SK-N-SH treated with all-trans-retinoic acid at 6 μM for 48 hours (cell line): ENCODE results near the gene PRR23E.

Experiments used
- ATAC-seq: fragments of 200-7000 bp; cut with Tn5 transposase; 3 replicates; pipeline ENCODE4 v1.9.1; 2020; ENCODE audit warnings: mild to moderate bottlenecking, moderate library complexity
- BACH2 ChIP-seq: fragments of 250-450 bp; sonication (Bioruptor Pico); IDR thresholded peaks from 2 replicates; pipeline ENCODE4 v1.9.0; 2021; ENCODE audit warnings: mild to moderate bottlenecking, borderline replicate concordance
- CSDC2 ChIP-seq: fragments of 250-450 bp; sonication (Bioruptor Pico); IDR thresholded peaks from 2 replicates; pipeline ENCODE4 v1.5.0; 2020; ENCODE audit warnings: mild to moderate bottlenecking, moderate library complexity
- ESRRG ChIP-seq: fragments of 250-450 bp; sonication (Bioruptor Pico); IDR thresholded peaks from 2 replicates; pipeline ENCODE4 v1.6.1; 2021; ENCODE audit warnings: mild to moderate bottlenecking
- GLIS3 ChIP-seq: fragments of 250-450 bp; sonication (Bioruptor Pico); IDR thresholded peaks from 2 replicates; pipeline ENCODE4 v1.5.0; 2020; ENCODE audit warnings: mild to moderate bottlenecking, moderate library complexity
- ISL1 ChIP-seq: fragments of 250-450 bp; sonication (Bioruptor Pico); IDR thresholded peaks from 2 replicates; pipeline ENCODE4 v2.1.2; 2022; ENCODE audit warnings: mild to moderate bottlenecking, moderate library complexity
- OSR1 ChIP-seq: fragments of 250-450 bp; sonication (Bioruptor Pico); IDR thresholded peaks from 2 replicates; pipeline ENCODE4 v1.8.0; 2022; ENCODE audit warnings: moderate library complexity, mild to moderate bottlenecking, inconsistent platforms
- PPARA ChIP-seq: fragments of 250-450 bp; sonication (Bioruptor Pico); IDR thresholded peaks from 2 replicates; pipeline ENCODE4 v1.5.0; 2020; ENCODE audit warnings: mild to moderate bottlenecking, borderline replicate concordance
- RARB ChIP-seq: fragments of 250-450 bp; sonication (Bioruptor Pico); IDR thresholded peaks from 2 replicates; pipeline ENCODE4 v1.8.0; 2021; ENCODE audit warnings: mild to moderate bottlenecking, moderate library complexity
- SNAI2 ChIP-seq: fragments of 250-450 bp; sonication (Bioruptor Pico); IDR thresholded peaks from 2 replicates; pipeline ENCODE4 v1.5.0; 2020; ENCODE audit warnings: mild to moderate bottlenecking, moderate library complexity
- TCF4 ChIP-seq: fragments of 250-450 bp; sonication (Bioruptor Pico); IDR thresholded peaks from 2 replicates; pipeline ENCODE4 v1.8.0; 2021; ENCODE audit warnings: mild to moderate bottlenecking, moderate library complexity, borderline replicate concordance
- TOX ChIP-seq: fragments of 250-450 bp; sonication (Bioruptor Pico); IDR thresholded peaks from 2 replicates; pipeline ENCODE4 v1.8.0; 2021; ENCODE audit warnings: mild to moderate bottlenecking, moderate library complexity, borderline replicate concordance
- ZC3H10 ChIP-seq: fragments of 250-450 bp; sonication (Bioruptor Pico); IDR thresholded peaks from 2 replicates; pipeline ENCODE4 v1.5.1; 2021; ENCODE audit warnings: mild to moderate bottlenecking, moderate library complexity
- ZFP3 ChIP-seq: fragments of 250-450 bp; sonication (Bioruptor Pico); IDR thresholded peaks from 2 replicates; pipeline ENCODE4 v1.5.0; 2020; ENCODE audit warnings: mild to moderate bottlenecking, moderate library complexity
- ZFP30 ChIP-seq: fragments of 450-650 bp; formaldehyde crosslinking; IDR thresholded peaks from 2 replicates; pipeline ENCODE4 v1.5.0; 2022; ENCODE audit warnings: mild to moderate bottlenecking, moderate library complexity
- ZNF565 ChIP-seq: fragments of 450-650 bp; formaldehyde crosslinking; conservative IDR thresholded peaks from 2 replicates; pipeline ENCODE4 v1.5.0; 2020; ENCODE audit warnings: low read depth, mild to moderate bottlenecking, moderate library complexity
- ZNF70 ChIP-seq: fragments of 450-650 bp; formaldehyde crosslinking; IDR thresholded peaks from 2 replicates; pipeline ENCODE4 v1.5.0; 2020; ENCODE audit warnings: mild to moderate bottlenecking, moderate library complexity
- ZNF8 ChIP-seq: fragments of 450-650 bp; formaldehyde crosslinking; IDR thresholded peaks from 2 replicates; pipeline ENCODE4 v1.5.0; 2020; ENCODE audit warnings: mild to moderate bottlenecking, moderate library complexity
- TF ChIP-seq, protein P1 (sequence below): fragments of 250-450 bp; sonication (Bioruptor Pico); IDR thresholded peaks from 2 replicates; pipeline ENCODE4 v1.5.0; 2020; ENCODE audit warnings: mild to moderate bottlenecking, moderate library complexity
- TF ChIP-seq, protein P2 (sequence below): fragments of 250-450 bp; sonication (Bioruptor Pico); IDR thresholded peaks from 2 replicates; pipeline ENCODE4 v1.5.1; 2020; ENCODE audit warnings: low read depth, mild to moderate bottlenecking, moderate library complexity
- TF ChIP-seq, protein P3 (sequence below): fragments of 250-450 bp; sonication (Bioruptor Pico); IDR thresholded peaks from 2 replicates; pipeline ENCODE4 v1.8.0; 2020; ENCODE audit warnings: mild to moderate bottlenecking, moderate library complexity, borderline replicate concordance
- TF ChIP-seq, protein P4 (sequence below): fragments of 250-450 bp; sonication (Bioruptor Pico); IDR thresholded peaks from 2 replicates; pipeline ENCODE4 v1.5.1; 2021; ENCODE audit warnings: mild to moderate bottlenecking, moderate library complexity

PRR23E gene

DNA sequence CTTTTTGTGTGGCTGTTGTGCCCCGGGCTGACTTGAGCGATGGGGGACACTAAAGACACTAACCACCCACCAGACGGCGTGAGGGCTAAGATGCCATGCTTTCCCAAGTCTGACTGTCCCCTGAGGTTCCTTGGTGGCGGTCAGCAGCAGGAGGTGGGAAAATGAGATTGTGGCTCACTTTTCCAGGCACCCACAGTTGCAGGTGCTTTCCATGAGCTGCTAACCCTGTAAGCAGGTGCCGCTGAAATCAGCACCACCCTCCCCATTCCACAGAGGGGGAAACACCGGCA is 17.7 kb downstream of the PRR23E start:
- TF ChIP-seq GLIS3 (CRISPR knock-in tag), result no peak
- no peak for TF ChIP-seq ZNF70 (CRISPR knock-in tag)
- TF ChIP-seq ZNF8 (CRISPR knock-in tag), result no peak
- no peak for TF ChIP-seq PPARA (CRISPR knock-in tag)
- no peak for TF ChIP-seq ZC3H10 (CRISPR knock-in tag)
- TF ChIP-seq ESRRG (CRISPR knock-in tag), result no peak
- TF ChIP-seq OSR1 (CRISPR knock-in tag), result no peak
- TF ChIP-seq, protein P1, sequence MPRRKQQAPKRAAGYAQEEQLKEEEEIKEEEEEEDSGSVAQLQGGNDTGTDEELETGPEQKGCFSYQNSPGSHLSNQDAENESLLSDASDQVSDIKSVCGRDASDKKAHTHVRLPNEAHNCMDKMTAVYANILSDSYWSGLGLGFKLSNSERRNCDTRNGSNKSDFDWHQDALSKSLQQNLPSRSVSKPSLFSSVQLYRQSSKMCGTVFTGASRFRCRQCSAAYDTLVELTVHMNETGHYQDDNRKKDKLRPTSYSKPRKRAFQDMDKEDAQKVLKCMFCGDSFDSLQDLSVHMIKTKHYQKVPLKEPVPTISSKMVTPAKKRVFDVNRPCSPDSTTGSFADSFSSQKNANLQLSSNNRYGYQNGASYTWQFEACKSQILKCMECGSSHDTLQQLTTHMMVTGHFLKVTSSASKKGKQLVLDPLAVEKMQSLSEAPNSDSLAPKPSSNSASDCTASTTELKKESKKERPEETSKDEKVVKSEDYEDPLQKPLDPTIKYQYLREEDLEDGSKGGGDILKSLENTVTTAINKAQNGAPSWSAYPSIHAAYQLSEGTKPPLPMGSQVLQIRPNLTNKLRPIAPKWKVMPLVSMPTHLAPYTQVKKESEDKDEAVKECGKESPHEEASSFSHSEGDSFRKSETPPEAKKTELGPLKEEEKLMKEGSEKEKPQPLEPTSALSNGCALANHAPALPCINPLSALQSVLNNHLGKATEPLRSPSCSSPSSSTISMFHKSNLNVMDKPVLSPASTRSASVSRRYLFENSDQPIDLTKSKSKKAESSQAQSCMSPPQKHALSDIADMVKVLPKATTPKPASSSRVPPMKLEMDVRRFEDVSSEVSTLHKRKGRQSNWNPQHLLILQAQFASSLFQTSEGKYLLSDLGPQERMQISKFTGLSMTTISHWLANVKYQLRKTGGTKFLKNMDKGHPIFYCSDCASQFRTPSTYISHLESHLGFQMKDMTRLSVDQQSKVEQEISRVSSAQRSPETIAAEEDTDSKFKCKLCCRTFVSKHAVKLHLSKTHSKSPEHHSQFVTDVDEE, result no peak
- TF ChIP-seq, protein P2, sequence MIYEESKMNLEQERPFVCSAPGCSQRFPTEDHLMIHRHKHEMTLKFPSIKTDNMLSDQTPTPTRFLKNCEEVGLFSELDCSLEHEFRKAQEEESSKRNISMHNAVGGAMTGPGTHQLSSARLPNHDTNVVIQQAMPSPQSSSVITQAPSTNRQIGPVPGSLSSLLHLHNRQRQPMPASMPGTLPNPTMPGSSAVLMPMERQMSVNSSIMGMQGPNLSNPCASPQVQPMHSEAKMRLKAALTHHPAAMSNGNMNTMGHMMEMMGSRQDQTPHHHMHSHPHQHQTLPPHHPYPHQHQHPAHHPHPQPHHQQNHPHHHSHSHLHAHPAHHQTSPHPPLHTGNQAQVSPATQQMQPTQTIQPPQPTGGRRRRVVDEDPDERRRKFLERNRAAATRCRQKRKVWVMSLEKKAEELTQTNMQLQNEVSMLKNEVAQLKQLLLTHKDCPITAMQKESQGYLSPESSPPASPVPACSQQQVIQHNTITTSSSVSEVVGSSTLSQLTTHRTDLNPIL (CRISPR knock-in tag), result no peak
- ATAC-seq, result no peak

GRCh38 chr3:127211118-127212060 is 18.5 kb downstream of the PRR23E start:
- ATAC-seq, result no peak

More at GRCh38 chr3:127211118-127212060, 18.5 kb downstream of the PRR23E start:
- TF ChIP-seq ZFP3 (CRISPR knock-in tag) (no peak), TCF4 (CRISPR knock-in tag) (no peak), RARB (CRISPR knock-in tag) (no peak), ZC3H10 (CRISPR knock-in tag) (no peak), BACH2 (CRISPR knock-in tag) (no peak), ZNF8 (CRISPR knock-in tag) (no peak), TOX (CRISPR knock-in tag) (no peak), SNAI2 (no peak), ISL1 (CRISPR knock-in tag) (no peak), ZFP30 (no peak), PPARA (CRISPR knock-in tag) (no peak), CSDC2 (CRISPR knock-in tag) (no peak), ZNF565 (CRISPR knock-in tag) (no peak)
- TF ChIP-seq, protein P1, result no peak
- TF ChIP-seq, protein P3, sequence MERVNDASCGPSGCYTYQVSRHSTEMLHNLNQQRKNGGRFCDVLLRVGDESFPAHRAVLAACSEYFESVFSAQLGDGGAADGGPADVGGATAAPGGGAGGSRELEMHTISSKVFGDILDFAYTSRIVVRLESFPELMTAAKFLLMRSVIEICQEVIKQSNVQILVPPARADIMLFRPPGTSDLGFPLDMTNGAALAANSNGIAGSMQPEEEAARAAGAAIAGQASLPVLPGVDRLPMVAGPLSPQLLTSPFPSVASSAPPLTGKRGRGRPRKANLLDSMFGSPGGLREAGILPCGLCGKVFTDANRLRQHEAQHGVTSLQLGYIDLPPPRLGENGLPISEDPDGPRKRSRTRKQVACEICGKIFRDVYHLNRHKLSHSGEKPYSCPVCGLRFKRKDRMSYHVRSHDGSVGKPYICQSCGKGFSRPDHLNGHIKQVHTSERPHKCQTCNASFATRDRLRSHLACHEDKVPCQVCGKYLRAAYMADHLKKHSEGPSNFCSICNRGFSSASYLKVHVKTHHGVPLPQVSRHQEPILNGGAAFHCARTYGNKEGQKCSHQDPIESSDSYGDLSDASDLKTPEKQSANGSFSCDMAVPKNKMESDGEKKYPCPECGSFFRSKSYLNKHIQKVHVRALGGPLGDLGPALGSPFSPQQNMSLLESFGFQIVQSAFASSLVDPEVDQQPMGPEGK (CRISPR knock-in tag), result no peak
- TF ChIP-seq, protein P4, sequence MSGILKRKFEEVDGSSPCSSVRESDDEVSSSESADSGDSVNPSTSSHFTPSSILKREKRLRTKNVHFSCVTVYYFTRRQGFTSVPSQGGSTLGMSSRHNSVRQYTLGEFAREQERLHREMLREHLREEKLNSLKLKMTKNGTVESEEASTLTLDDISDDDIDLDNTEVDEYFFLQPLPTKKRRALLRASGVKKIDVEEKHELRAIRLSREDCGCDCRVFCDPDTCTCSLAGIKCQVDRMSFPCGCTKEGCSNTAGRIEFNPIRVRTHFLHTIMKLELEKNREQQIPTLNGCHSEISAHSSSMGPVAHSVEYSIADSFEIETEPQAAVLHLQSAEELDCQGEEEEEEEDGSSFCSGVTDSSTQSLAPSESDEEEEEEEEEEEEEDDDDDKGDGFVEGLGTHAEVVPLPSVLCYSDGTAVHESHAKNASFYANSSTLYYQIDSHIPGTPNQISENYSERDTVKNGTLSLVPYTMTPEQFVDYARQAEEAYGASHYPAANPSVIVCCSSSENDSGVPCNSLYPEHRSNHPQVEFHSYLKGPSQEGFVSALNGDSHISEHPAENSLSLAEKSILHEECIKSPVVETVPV (CRISPR knock-in tag), result no peak
- TF ChIP-seq, protein P2 (CRISPR knock-in tag), result no peak
